Motor neuron (in vitro differentiated cells): ENCODE measurements around the gene FSTL4. TPM values are rescaled to one million over a fixed set of nuclear protein-coding genes. Genes with fewer than 3 reads are reported as not detected.

ENCODE experiments used
- ATAC-seq, 8 experiments: fragments of 200-7000 bp; cut with Tn5 transposase; replicated peaks in 6 of 8; 2 replicates each; pipeline ENCODE4 v1.8.0; 2021; ENCODE audit warnings: mild to moderate bottlenecking in 8 of 8, moderate library complexity in 8 of 8
- H3K27ac ChIP-seq, 2 donors: fragments of 250-450 bp; sonication (Bioruptor Pico); 2 replicates each; pipeline ENCODE4 v1.9.0; 2021; ENCODE audit warnings: antibody characterized with exemption in 2 of 2, mild to moderate bottlenecking in 2 of 2, moderate library complexity in 1 of 2
- H3K4me1 ChIP-seq, 2 donors: fragments of 250-450 bp; sonication (Bioruptor Pico); replicated peaks in 1 of 2; 2 replicates each; pipeline ENCODE4 v1.6.1; 2021; ENCODE audit warnings: antibody characterized with exemption in 2 of 2, mild to moderate bottlenecking in 2 of 2, moderate library complexity in 1 of 2
- H3K4me3 ChIP-seq, 5 donors: fragments of 250-450 bp; sonication (Bioruptor Pico); 2 replicates each; pipeline ENCODE4 v1.9.0; 2021; ENCODE audit warnings: antibody characterized with exemption in 5 of 5, mild to moderate bottlenecking in 5 of 5, moderate library complexity in 4 of 5
- WGBS, 10 experiments: fragments of 450-650 bp; shearing (Covaris generic); methylation state at CpG; one replicate each; pipeline ENCODE4 v1.0.0; 2022; 5-methylcytosine and 5-hydroxymethylcytosine counted together
- in situ Hi-C, 9 experiments: fragments of 400-800 bp; cut with MboI; loops; one replicate each; pipeline ENCODE4 v1.15.0; 2021; ENCODE audit warnings: low sequenced_read_pairs in 9 of 9, low pct_unique_long_range_greater_than_20kb in 2 of 9; ENCODE audit not compliant: unreplicated experiment in 9 of 9
- total RNA-seq, 8 experiments: library from RNA; unstranded; fragments of 300-600 nt; gene quantifications; 2 replicates each; pipeline versions ENCODE4 v1.2.3 to v1.2.4, GENCODE V29; 2022

The FSTL4 gene
- total RNA-seq, 8 experiments from 2014 or later, result 0.13 to 5.5 (median 1.9) TPM

- no peak overlapping the region for H3K4me3 ChIP-seq
- H3K27ac ChIP-seq, result no peak overlapping the region
- in situ Hi-C loops, result loop anchor here in 1 of 9 experiments (25.0 kb wide), 1 partner anchor 141 kb away; no protein-coding TSS in a partner anchor
- peaks cover 6 to 8% of the 10 kb centered on the region in 2 donors for H3K4me1 ChIP-seq
- WGBS, 10 experiments, result 80 to 100% (median 100%) methylated on average over 1 of the region's 1 CpG; no CpG with 5 or more reads in 7 of the 10 experiments
- no peak for ATAC-seq
These were observed 358.7 kb downstream of the FSTL4 start for GRCh38 chr5:133253671-133254070.

GRCh38 chr5:133253070-133253469 lies 359.3 kb downstream of the FSTL4 start:
- in situ Hi-C loops, result loop anchor here in 1 of 9 experiments (25.0 kb wide), 1 partner anchor 141 kb away; no protein-coding TSS in a partner anchor
- WGBS, 10 experiments, result 17 to 94% (median 67%) methylated on average over 1 to 5 of the region's 6 CpGs; no CpG with 5 or more reads in 1 of the 10 experiments
- Histone ChIP-seq H3K27ac (peak overlapping the region in 1 of 2 donors; percentile 71), H3K4me1 (peaks cover 6 to 8% of the 10 kb centered on the region in 2 donors), H3K4me3 (no peak overlapping the region)
- peak in 5 of 8 experiments; percentile 39 to 85 (median 70) for ATAC-seq

GRCh38 chr5:133252133-133252480 lies 360.2 kb downstream of the FSTL4 start:
- in situ Hi-C loops, result loop anchor here in 1 of 9 experiments (25.0 kb wide), 1 partner anchor 140 kb away; no protein-coding TSS in a partner anchor
- H3K4me1 ChIP-seq, result peaks cover 6 to 8% of the 10 kb centered on the region in 2 donors
- WGBS, 10 experiments, result 60 to 77% (median 62%) methylated on average over 1 to 5 of the region's 6 CpGs; no CpG with 5 or more reads in 7 of the 10 experiments
- H3K4me3 ChIP-seq, result no peak overlapping the region
- H3K27ac ChIP-seq, result no peak overlapping the region
- peak in 1 of 8 experiments; percentile 5 for ATAC-seq

GRCh38 chr5:133251296-133252132 lies 360.8 kb downstream of the FSTL4 start:
- Histone ChIP-seq H3K27ac (no peak overlapping the region), H3K4me1 (peaks cover 6 to 8% of the 10 kb centered on the region in 2 donors), H3K4me3 (no peak overlapping the region)
- peak in 5 of 8 experiments; percentile 22 to 66 (median 48) for ATAC-seq
- 53 to 100% (median 72%) methylated on average over 1 to 10 of the region's 16 CpGs; no CpG with 5 or more reads in 3 of the 10 experiments for WGBS, 10 experiments
- in situ Hi-C loops, result loop anchor here in 1 of 9 experiments (25.0 kb wide), 1 partner anchor 139 kb away; no protein-coding TSS in a partner anchor

GRCh38 chr5:133250527-133250926 lies 361.8 kb downstream of the FSTL4 start:
- in situ Hi-C loops, result loop anchor here in 1 of 9 experiments (25.0 kb wide), 1 partner anchor 138 kb away; no protein-coding TSS in a partner anchor
- Histone ChIP-seq H3K4me1 (peaks cover 6 to 8% of the 10 kb centered on the region in 2 donors), H3K4me3 (no peak overlapping the region), H3K27ac (no peak overlapping the region)
- 40 to 93% (median 73%) methylated on average over 1 to 6 of the region's 10 CpGs; no CpG with 5 or more reads in 2 of the 10 experiments for WGBS, 10 experiments
- ATAC-seq, result no peak

- peaks cover 6 to 8% of the 10 kb centered on the region in 2 donors for H3K4me1 ChIP-seq
- no peak for ATAC-seq
- in situ Hi-C loops, result loop anchor here in 1 of 9 experiments (5.0 kb wide), 1 partner anchor 137 kb away; no protein-coding TSS in a partner anchor
- H3K27ac ChIP-seq, result no peak overlapping the region
- WGBS, 10 experiments, result 50 to 100% (median 81%) methylated on average over 1 to 4 of the region's 6 CpGs; no CpG with 5 or more reads in 2 of the 10 experiments
- H3K4me3 ChIP-seq, result no peak overlapping the region
These were observed 362.7 kb downstream of the FSTL4 start for GRCh38 chr5:133249593-133249992.

- H3K4me1 ChIP-seq, result peaks cover 4 to 8% of the 10 kb centered on the region in 2 donors
- no peak overlapping the region for H3K27ac ChIP-seq
- in situ Hi-C loops, result loop anchor here in 1 of 9 experiments (5.0 kb wide), 1 partner anchor 136 kb away; no protein-coding TSS in a partner anchor
- no peak overlapping the region for H3K4me3 ChIP-seq
- peak in 7 of 8 experiments; percentile 16 to 79 (median 38) for ATAC-seq
- WGBS, 10 experiments, result 23 to 80% (median 50%) methylated on average over 1 to 3 of the region's 5 CpGs; no CpG with 5 or more reads in 3 of the 10 experiments
These were observed 364.3 kb downstream of the FSTL4 start for GRCh38 chr5:133247881-133248624.

GRCh38 chr5:133247151-133247709 lies 365.1 kb downstream of the FSTL4 start:
- WGBS, 10 experiments, result 40 to 100% (median 100%) methylated on average over 1 to 2 of the region's 4 CpGs; no CpG with 5 or more reads in 5 of the 10 experiments
- no peak overlapping the region for H3K4me3 ChIP-seq
- no peak for ATAC-seq
- in situ Hi-C loops, result loop anchor here in 1 of 9 experiments (5.0 kb wide), 1 partner anchor 135 kb away; no protein-coding TSS in a partner anchor
- no peak overlapping the region for H3K27ac ChIP-seq
- peaks cover 0 to 6% of the 10 kb centered on the region in 2 donors for H3K4me1 ChIP-seq

- Histone ChIP-seq H3K4me3 (no peak overlapping the region), H3K4me1 (peaks cover 0 to 6% of the 10 kb centered on the region in 2 donors), H3K27ac (no peak overlapping the region)
- WGBS, 10 experiments, result 57 to 93% (median 83%) methylated on average over 1 to 8 of the region's 13 CpGs; no CpG with 5 or more reads in 2 of the 10 experiments
- in situ Hi-C loops, result loop anchor here in 1 of 9 experiments (5.0 kb wide), 1 partner anchor 134 kb away; no protein-coding TSS in a partner anchor
- ATAC-seq, result no peak
These were observed 365.8 kb downstream of the FSTL4 start for GRCh38 chr5:133246376-133247150.

- Histone ChIP-seq H3K4me1 (peaks cover under 1 to 6% of the 10 kb centered on the region in 2 donors), H3K4me3 (no peak overlapping the region), H3K27ac (peak overlapping the region in 1 of 2 donors; percentile 36)
- peak in 1 of 8 experiments; percentile 5 for ATAC-seq
- 40 to 90% (median 71%) methylated on average over 1 to 12 of the region's 12 CpGs; no CpG with 5 or more reads in 2 of the 10 experiments for WGBS, 10 experiments
- in situ Hi-C loops, result loop anchor here in 1 of 9 experiments (5.0 kb wide), 1 partner anchor 134 kb away; no protein-coding TSS in a partner anchor
These were observed 366.3 kb downstream of the FSTL4 start for GRCh38 chr5:133246053-133246370.

- no peak overlapping the region for H3K27ac ChIP-seq
- WGBS, 10 experiments, result 0 to 67% (median 31%) methylated on average over 1 to 8 of the region's 11 CpGs; no CpG with 5 or more reads in 1 of the 10 experiments
- no peak overlapping the region for H3K4me3 ChIP-seq
- in situ Hi-C loops, result loop anchor here in 1 of 9 experiments (5.0 kb wide), 1 partner anchor 133 kb away; no protein-coding TSS in a partner anchor
- H3K4me1 ChIP-seq, result peaks cover 4 to 9% of the 10 kb centered on the region in 2 donors
- ATAC-seq, result peak; percentile 69 to 88 (median 80)
These were observed 366.9 kb downstream of the FSTL4 start for GRCh38 chr5:133245191-133246052.
